CD14-positive monocyte (primary cell): Measurements from ENCODE around the gene NEK9. TPM values are rescaled to one million over a fixed set of nuclear protein-coding genes. Genes with fewer than 3 reads are reported as not detected.

ENCODE experiments used
- DNase-seq, 3 donors: peaks; one replicate each; pipeline ENCODE4 v3.0.0-alpha.2; 2011 to 2022
- H2AFZ ChIP-seq: 2 replicates; pipeline ENCODE4 v1.6.0; 2012; ENCODE audit warnings: mild to moderate bottlenecking, low read depth, low read length, inconsistent platforms; ENCODE audit not compliant: insufficient read depth, poor library complexity, severe bottlenecking
- H3K27ac ChIP-seq, 2 donors: 1 replicate in 1 of 2; 2 replicates in 1 of 2; pipeline ENCODE4 v1.5.1; 2012 to 2013; ENCODE audit warnings: low read length in 2 of 2, control low read depth in 1 of 2, inconsistent platforms in 1 of 2, low read depth in 1 of 2, mild to moderate bottlenecking in 1 of 2
- H3K27me3 ChIP-seq, 2 donors: one replicate each; pipeline versions ENCODE4 v1.6.0 to v1.6.1; 2011 to 2013; ENCODE audit warnings: low read length in 2 of 2; ENCODE audit not compliant: control insufficient read depth in 2 of 2, insufficient read depth in 2 of 2
- H3K36me3 ChIP-seq, 2 donors: replicated peaks in 1 of 2; 1 replicate in 1 of 2; 2 replicates in 1 of 2; pipeline versions ENCODE4 v1.5.1 to v1.6.1; 2012 to 2013; ENCODE audit warnings: low read length in 2 of 2, control low read depth in 1 of 2, inconsistent platforms in 1 of 2, mild to moderate bottlenecking in 1 of 2; ENCODE audit not compliant: insufficient read depth in 2 of 2, control insufficient read depth in 1 of 2
- H3K4me1 ChIP-seq, 2 donors: 1 replicate in 1 of 2; 2 replicates in 1 of 2; pipeline versions ENCODE4 v1.5.1 to v1.6.1; 2012 to 2013; ENCODE audit warnings: low read length in 2 of 2, control low read depth in 1 of 2, inconsistent platforms in 1 of 2, mild to moderate bottlenecking in 1 of 2, moderate library complexity in 1 of 2; ENCODE audit not compliant: insufficient read depth in 2 of 2, control insufficient read depth in 1 of 2
- H3K4me2 ChIP-seq: replicated peaks from 2 replicates; pipeline ENCODE3; 2012; ENCODE audit warnings: low read length, moderate library complexity, mild to moderate bottlenecking; ENCODE audit not compliant: poor library complexity, severe bottlenecking; ENCODE audit errors: extremely low read depth
- H3K4me3 ChIP-seq, 3 experiments: fragments of 200-600 bp in 1 of 3; sonication (generic) in 1 of 3; replicated peaks in 1 of 3; 1 replicate in 2 of 3; 2 replicates in 1 of 3; pipeline ENCODE4 v1.5.1; 2011 to 2013; ENCODE audit warnings: low read length in 3 of 3, mild to moderate bottlenecking in 3 of 3, control low read depth in 2 of 3, low read depth in 2 of 3, inconsistent platforms in 1 of 3, moderate library complexity in 1 of 3
- H3K79me2 ChIP-seq: 2 replicates; pipeline ENCODE4 v1.6.0; 2012; ENCODE audit warnings: mild to moderate bottlenecking, control low read depth, inconsistent platforms, low read length, moderate library complexity; ENCODE audit not compliant: insufficient read depth
- H3K9ac ChIP-seq: 2 replicates; pipeline ENCODE4 v1.6.0; 2017; ENCODE audit warnings: low read length, mild to moderate bottlenecking; ENCODE audit not compliant: insufficient read depth, poor library complexity, severe bottlenecking
- H3K9me3 ChIP-seq, 2 donors: replicated peaks in 1 of 2; 1 replicate in 1 of 2; 2 replicates in 1 of 2; pipeline versions ENCODE4 v1.5.1 to v1.6.1; 2012 to 2013; ENCODE audit warnings: low read length in 2 of 2, control low read depth in 1 of 2; ENCODE audit not compliant: control insufficient read depth in 1 of 2, insufficient read depth in 1 of 2
- H4K20me1 ChIP-seq: 2 replicates; pipeline ENCODE4 v1.6.0; 2012; ENCODE audit warnings: mild to moderate bottlenecking, low read length, control low read depth, moderate library complexity; ENCODE audit not compliant: insufficient read depth
- H3K27ac Mint-ChIP-seq, 7 donors: one replicate each; pipeline ENCODE4 v1.8.0; 2020; ENCODE audit warnings: mild to moderate bottlenecking in 7 of 7, mixed read lengths in 7 of 7, moderate library complexity in 6 of 7, inconsistent platforms in 2 of 7
- H3K27me3 Mint-ChIP-seq, 3 donors: one replicate each; pipeline ENCODE4 v1.8.0; 2021 to 2022; ENCODE audit warnings: low read depth in 3 of 3, mild to moderate bottlenecking in 3 of 3, mixed read lengths in 3 of 3, moderate library complexity in 3 of 3, inconsistent platforms in 1 of 3
- H3K36me3 Mint-ChIP-seq, 2 donors: one replicate each; pipeline ENCODE4 v1.8.0; 2020; ENCODE audit warnings: mixed read lengths in 2 of 2, inconsistent platforms in 1 of 2, mild to moderate bottlenecking in 1 of 2
- H3K4me1 Mint-ChIP-seq: one replicate; pipeline ENCODE4 v1.8.0; 2020; ENCODE audit warnings: mild to moderate bottlenecking, mixed read lengths
- H3K4me3 Mint-ChIP-seq, 2 donors: one replicate each; pipeline ENCODE4 v1.8.0; 2020; ENCODE audit warnings: mild to moderate bottlenecking in 2 of 2, mixed read lengths in 2 of 2, moderate library complexity in 1 of 2
- H3K9me3 Mint-ChIP-seq, 7 donors: one replicate each; pipeline ENCODE4 v1.8.0; 2020 to 2022; ENCODE audit warnings: mixed read lengths in 7 of 7, mild to moderate bottlenecking in 6 of 7, moderate library complexity in 6 of 7, inconsistent platforms in 2 of 7
- WGBS: methylation state at CpG from one replicate; pipeline ENCODE4 v1.1.5; 2013; ENCODE audit warnings: missing lambda C conversion rate; ENCODE audit not compliant: insufficient coverage; 5-methylcytosine and 5-hydroxymethylcytosine counted together
- intact Hi-C, 2 donors: fragments of 100-400 bp; cut with micrococcal nuclease; formaldehyde crosslinking; loops; one replicate each; pipeline versions ENCODE4 v1.15.0 to v1.15.1; 2023
- polyA plus RNA-seq, 3 donors: library from polyadenylated mRNA; depleted of rRNA in 1 of 3; unstranded in 2 of 3; stranded (reverse) in 1 of 3; fragments of 300-500 nt in 2 of 3; fragments of >200 nt in 1 of 3; fragmentation: Illumina TruSeq in 2 of 3; gene quantifications; 1 replicate in 2 of 3; 2 replicates in 1 of 3; pipeline ENCODE4 v1.2.3, GENCODE V29; 2012 to 2021
- TF ChIP-seq, protein P1 (sequence below): fragments of 200-600 bp; IDR thresholded peaks from one replicate; pipeline ENCODE4 v1.8.0; 2022; ENCODE audit warnings: antibody characterized with exemption, mild to moderate bottlenecking

NEK9 gene
- polyA plus RNA-seq, 3 donors: 8.9 to 27.8 (median 10.1) TPM

GRCh38 chr14:75064205-75064567 is 62.7 kb downstream of the NEK9 start:
- Mint-ChIP-seq H3K36me3 (peaks cover 10 to 13% of the 10 kb centered on the region in 2 donors), H3K9me3 (peaks cover 0 to 5% (median 0%) of the 10 kb centered on the region in 7 donors), H3K27me3 (no peaks in the 10 kb centered on the region), H3K27ac (peak overlapping the region; percentile 83 to 96 (median 93)), H3K4me1 (peaks cover 16% of the 10 kb centered on the region), H3K4me3 (peak overlapping the region; percentile 99)
- Histone ChIP-seq H4K20me1 (no peaks in the 10 kb centered on the region), H3K9ac (peak overlapping the region; percentile 68), H3K27me3 (no peaks in the 10 kb centered on the region), H3K27ac (peak overlapping the region in 1 of 2 donors; percentile 76), H3K9me3 (no peaks in the 10 kb centered on the region), H3K4me2 (peak overlapping the region; percentile 81), H2AFZ (peak overlapping the region; percentile 86), H3K4me3 (peak overlapping the region; percentile 75 to 84 (median 84)), H3K36me3 (no peaks in the 10 kb centered on the region), H3K4me1 (peaks cover 18 to 38% of the 10 kb centered on the region in 2 donors), H3K79me2 (peaks cover 21% of the 10 kb centered on the region)
- WGBS: 100% methylated on average over 5 of the region's 8 CpGs
- no peak for DNase-seq
- TF ChIP-seq, protein P1, sequence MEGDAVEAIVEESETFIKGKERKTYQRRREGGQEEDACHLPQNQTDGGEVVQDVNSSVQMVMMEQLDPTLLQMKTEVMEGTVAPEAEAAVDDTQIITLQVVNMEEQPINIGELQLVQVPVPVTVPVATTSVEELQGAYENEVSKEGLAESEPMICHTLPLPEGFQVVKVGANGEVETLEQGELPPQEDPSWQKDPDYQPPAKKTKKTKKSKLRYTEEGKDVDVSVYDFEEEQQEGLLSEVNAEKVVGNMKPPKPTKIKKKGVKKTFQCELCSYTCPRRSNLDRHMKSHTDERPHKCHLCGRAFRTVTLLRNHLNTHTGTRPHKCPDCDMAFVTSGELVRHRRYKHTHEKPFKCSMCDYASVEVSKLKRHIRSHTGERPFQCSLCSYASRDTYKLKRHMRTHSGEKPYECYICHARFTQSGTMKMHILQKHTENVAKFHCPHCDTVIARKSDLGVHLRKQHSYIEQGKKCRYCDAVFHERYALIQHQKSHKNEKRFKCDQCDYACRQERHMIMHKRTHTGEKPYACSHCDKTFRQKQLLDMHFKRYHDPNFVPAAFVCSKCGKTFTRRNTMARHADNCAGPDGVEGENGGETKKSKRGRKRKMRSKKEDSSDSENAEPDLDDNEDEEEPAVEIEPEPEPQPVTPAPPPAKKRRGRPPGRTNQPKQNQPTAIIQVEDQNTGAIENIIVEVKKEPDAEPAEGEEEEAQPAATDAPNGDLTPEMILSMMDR: no peak
- intact Hi-C loops: loop anchor here (10.0 kb wide), 2 partner anchors 59 to 119 kb away; partner anchors contain the start of gene EIF2B2 (in 1 of the 2)

- TF ChIP-seq, protein P1: no peak
- H3K4me3 ChIP-seq: peak within 1 kb of the TSS; percentile 75 to 84 (median 84)
- WGBS: 0% methylated on average over 25 of the region's 34 CpGs
- Mint-ChIP-seq H3K9me3 (peaks cover 0 to 5% (median 0%) of the 10 kb centered on the region in 7 donors), H3K4me1 (peaks cover 16% of the 10 kb centered on the region), H3K36me3 (peaks cover 14% of the 10 kb centered on the region in 2 donors), H3K27me3 (no peaks in the 10 kb centered on the region), H3K4me3 (peak within 1 kb of the TSS; percentile 99), H3K27ac (peak within 1 kb of the TSS; percentile 83 to 96 (median 93))
- H3K9me3 ChIP-seq: no peaks in the 10 kb centered on the region
- H3K79me2 ChIP-seq: peaks cover 21% of the 10 kb centered on the region
- H3K27me3 ChIP-seq: no peaks in the 10 kb centered on the region
- intact Hi-C loops: loop anchor here (10.0 kb wide), 2 partner anchors 59 to 119 kb away; partner anchors contain the start of gene EIF2B2 (in 1 of the 2)
- H3K4me2 ChIP-seq: peak within 1 kb of the TSS; percentile 81
- H4K20me1 ChIP-seq: no peaks in the 10 kb centered on the region
- H3K4me1 ChIP-seq: peaks cover 15 to 33% of the 10 kb centered on the region in 2 donors
- no peaks in the 10 kb centered on the region for H3K36me3 ChIP-seq
- H3K9ac ChIP-seq: peak within 1 kb of the TSS; percentile 68
- H2AFZ ChIP-seq: peak within 1 kb of the TSS; percentile 86
- peak; percentile 81 to 86 (median 84) for DNase-seq
- peak within 1 kb of the TSS; percentile 1 to 76 for H3K27ac ChIP-seq
Observed at GRCh38 chr14:75063491-75064204, 63.2 kb downstream of the NEK9 start, which contains the start of gene ACYP1. ACYP1 (minus strand) TSS chr14:75064024; CDS start chr14:75063553, 471 bp downstream.
